NB4 (cell line): ENCODE results near the gene ARSK.

Source experiments
- CTCF ChIP-seq: IDR thresholded peaks from one replicate; pipeline ENCODE4 v1.5.1; 2012; ENCODE audit warnings: low read depth, low read length
- MAX ChIP-seq: IDR thresholded peaks from 2 replicates; pipeline ENCODE4 v1.6.1; 2011; ENCODE audit warnings: low read depth, low read length
- POLR2A ChIP-seq: IDR thresholded peaks from 2 replicates; pipeline ENCODE4 v1.6.1; 2011; ENCODE audit warnings: mild to moderate bottlenecking; ENCODE audit not compliant: insufficient read length; ENCODE audit errors: extremely low read depth

GRCh38 chr5:95533106-95533505 is 21.8 kb upstream of the ARSK start:
- no peak for TF ChIP-seq CTCF
- no peak for TF ChIP-seq MAX
- no peak for TF ChIP-seq POLR2A
